ENCODE measurements around the gene FFAR3.

- TF ChIP-seq CTCF (IDR thresholded peaks at IDR 0.05; ENCODE audit: low read length) (no peak), EZH2 (IDR thresholded peaks at IDR 0.05; ENCODE audit: borderline replicate concordance, low read length) (no peak)
These were observed 15.8 kb upstream of the FFAR3 start for GRCh38 chr19:35342430-35342829.

Data from OCI-LY1 (cell line).